GM18867 (cell line): ENCODE results near the gene MOAP1.
"Not testable (repeated sequence)": the region's sequence is repeated elsewhere in the genome, so short reads cannot be mapped to it uniquely, and the experiment has no call there.

Experiments used
- ATAC-seq: cut with Tn5 transposase; IDR thresholded peaks from one replicate; pipeline ENCODE4 v1.9.1; 2021; ENCODE audit warnings: mild to moderate bottlenecking, moderate library complexity; ENCODE audit not compliant: unreplicated experiment

The MOAP1 gene, protein sequence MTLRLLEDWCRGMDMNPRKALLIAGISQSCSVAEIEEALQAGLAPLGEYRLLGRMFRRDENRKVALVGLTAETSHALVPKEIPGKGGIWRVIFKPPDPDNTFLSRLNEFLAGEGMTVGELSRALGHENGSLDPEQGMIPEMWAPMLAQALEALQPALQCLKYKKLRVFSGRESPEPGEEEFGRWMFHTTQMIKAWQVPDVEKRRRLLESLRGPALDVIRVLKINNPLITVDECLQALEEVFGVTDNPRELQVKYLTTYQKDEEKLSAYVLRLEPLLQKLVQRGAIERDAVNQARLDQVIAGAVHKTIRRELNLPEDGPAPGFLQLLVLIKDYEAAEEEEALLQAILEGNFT

DNA sequence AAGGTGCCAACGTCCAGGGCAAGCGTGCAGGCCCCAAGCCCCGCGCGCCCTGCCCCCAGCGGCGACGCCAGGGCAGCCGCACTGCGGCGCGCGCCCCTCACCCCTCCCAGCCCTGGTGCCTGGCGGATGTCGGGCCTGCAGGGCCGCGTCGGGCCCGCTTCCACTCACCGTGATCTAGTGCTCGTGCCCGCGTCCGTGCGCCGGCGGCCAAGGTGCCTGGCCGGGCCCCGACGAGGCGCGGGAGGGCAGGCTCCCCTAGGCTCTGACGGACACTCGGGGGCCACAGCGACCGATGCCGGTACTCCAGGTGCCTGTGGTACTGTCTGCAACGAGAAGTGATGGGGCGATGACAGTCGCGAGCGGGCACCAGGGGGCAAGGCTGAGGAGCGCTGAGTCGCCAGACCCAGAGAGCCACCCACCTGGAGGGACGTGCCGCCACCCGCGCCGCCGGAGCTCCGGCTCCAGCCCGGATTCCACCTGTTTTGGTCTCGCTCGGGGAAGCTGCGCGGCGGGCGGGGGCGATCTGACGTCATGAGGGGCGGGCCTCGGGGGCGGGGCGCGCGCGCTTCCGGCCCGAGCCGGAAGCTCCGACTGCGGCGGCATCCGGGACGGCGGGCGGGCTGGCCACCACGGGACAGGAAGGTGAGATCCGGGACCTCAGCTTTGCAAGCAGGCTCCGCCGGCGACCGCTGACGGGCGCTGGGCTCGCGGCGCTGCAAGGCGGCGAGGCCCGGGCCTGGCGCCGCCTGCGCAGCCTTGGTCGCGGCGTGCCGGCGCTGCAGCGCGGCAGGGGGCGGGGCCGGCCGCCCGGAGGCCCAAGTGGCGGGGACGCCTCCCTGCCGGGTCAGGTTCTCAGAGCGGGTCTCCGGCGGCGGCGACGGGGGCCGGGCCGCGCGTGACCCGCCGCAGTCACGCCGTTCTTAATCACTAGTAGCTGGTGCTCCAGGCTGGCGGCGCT, at the start of gene MOAP1, which contains the start of gene LYSET:
TSS of gene MOAP1 (minus strand) at position 507 of the 958 bp plus-strand sequence. CDS start 655 bp downstream, outside the sequence.
TSS of gene LYSET (plus strand) at position 927 of the 958 bp plus-strand sequence. CDS start 89 bp downstream, outside the sequence.
- ATAC-seq: peak; percentile 88

DNA sequence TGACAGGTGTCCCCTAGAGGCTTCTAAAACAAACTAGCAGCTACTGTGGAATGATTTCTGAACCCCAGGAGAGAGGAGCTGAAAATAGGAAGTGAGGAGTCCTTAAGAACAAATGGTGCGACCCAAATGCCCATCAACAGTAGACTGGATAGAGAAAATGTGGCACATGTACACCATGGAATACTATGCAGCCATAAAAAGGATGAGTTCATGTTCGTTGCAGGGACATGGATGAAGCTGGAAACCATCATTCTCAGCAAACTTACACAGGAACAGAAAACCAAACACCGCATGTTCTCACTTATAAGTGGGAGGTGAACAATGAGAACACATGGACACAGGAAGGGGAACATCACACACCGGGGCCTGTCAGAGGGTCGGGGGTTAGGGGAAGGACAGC, 48.4 kb upstream of the MOAP1 start:
- not testable (repeated sequence) for ATAC-seq

DNA sequence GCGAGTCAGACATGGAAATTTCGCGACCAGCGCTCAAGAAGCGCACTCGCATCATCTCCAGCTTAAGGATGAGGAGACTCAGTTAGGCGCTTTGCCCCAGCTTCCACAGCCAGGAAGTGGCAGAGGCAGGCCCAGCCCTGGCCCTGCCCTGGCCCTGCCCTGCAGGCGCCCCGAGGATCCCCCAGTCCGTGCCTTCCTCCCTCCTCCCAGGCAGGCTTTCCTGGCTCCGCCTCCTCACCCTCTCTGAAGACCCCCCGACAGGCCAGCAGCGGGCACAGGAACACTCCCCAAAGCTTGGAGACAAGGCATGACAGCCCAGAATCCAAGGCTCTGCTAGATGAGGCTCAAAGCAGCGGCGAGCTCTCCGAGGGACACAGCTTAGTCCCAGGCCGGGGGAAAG, 47.5 kb upstream of the MOAP1 start:
- no peak for ATAC-seq

DNA sequence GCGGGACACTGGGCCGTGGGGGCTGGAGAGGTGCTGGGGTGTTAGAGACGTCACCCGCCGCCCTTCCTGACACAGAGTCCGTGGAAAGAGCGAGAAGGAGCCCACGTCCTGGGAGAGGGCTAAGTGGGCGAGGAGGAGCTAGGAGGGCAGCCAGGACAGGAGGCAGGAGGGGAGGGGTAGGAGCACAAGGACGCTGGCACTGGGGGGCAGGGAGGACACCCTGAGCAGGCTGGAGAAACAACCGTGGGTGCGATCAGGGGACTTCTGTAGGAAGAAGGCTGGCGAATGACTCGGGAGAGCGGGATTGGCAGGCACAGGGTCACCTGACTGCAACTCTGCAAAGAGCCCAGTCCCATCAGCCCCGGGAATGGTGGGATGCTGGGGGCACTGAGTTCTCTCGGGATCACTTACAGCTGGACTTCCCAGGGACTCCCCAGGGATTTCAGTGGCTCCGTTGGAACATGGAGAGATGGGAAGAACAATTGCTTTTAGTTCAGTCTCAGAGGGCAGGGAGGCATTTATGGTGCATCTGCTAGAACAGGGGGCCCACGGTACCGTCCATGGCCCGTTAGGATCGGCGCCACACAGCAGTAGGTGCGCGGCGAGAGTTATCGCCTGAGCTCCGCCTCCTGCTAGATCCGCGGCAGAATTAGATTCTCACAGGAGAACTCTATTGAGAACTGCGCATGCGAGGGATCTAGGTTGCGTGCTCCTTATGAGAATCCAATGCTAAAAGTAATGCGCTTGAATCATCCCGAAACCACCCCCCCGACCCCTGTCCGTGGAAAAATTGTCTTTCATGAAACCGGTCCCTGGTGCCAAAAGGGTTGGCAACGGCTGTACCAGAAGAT, 46.7 kb upstream of the MOAP1 start:
- ATAC-seq: no peak

DNA sequence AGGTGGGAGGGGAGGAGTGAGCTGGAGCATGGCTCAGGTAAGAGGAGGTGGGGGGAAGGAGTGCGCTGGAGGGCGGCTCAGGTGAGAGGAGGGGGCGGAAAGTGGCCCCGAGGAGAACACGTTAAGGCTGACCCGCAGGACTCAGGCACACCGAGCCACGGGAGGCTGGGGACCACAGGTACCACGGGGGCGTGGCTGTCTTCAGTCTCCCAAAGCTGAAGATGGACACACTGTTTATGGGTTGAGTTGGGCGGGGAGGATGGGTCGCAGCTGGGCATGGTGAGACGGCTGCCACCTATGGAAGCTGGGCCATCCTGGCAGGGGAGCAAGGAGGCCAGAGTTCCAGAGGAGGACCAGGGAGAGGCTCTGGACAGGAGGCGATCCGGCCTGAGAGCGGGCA, 45.8 kb upstream of the MOAP1 start:
- no peak for ATAC-seq

DNA sequence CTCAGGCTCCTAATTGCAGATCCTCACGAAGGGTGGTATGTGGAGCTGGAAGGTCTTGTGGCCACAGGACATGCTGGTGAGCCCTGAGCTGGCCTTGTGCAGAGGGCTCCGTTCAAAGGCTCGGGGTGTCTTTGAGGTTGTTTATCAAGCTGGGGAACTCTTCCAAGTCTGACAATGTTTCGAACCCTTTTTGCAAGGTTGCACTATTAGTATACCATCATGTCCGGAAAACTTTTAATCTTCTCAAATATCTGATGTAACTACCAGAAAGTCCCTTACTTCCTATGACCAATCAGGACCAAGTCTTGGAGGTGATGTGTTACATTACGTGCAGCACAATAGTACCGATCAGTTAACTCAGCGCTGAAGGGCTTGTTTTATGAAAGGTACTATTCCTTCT, 43.9 kb upstream of the MOAP1 start:
- no peak for ATAC-seq

DNA sequence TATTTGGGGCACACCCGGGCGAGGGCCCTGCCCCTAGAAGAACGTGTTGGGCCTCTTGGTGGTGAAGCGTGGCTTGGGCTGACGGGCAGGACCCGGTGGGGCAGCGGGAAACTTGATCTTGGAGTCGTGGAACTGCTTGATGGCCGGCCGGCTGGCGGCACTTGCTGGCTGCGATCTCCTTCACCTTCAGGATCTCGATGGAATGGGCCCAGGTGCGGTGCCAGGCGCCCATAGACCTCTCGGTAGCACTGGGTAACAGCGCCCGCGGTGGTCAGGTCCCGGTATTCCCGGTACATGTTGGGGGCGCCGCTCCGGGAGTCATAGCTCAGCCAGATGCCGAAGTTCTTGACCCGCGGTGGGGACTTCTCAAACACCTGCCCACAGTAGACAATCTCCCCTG, 38.9 kb upstream of the MOAP1 start:
- ATAC-seq: no peak

DNA sequence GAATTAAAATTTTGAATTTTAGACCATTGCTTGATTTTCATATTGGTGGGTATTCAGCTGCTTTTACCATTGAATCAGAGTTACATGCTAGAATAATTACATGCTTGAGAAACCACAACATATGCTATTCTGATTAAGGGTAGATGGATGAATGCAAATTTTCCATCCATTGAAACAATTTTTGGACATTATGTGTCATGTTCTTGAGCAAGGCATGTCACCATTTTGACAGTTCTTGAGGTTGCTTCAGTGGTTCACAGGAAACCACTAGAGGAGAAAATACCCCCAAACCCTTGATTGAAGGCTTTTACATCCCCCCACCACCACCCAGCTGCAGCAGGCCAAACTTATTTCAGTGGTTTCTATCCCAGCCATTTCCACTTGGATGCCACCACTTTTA, 35.8 kb upstream of the MOAP1 start:
- no peak for ATAC-seq

DNA sequence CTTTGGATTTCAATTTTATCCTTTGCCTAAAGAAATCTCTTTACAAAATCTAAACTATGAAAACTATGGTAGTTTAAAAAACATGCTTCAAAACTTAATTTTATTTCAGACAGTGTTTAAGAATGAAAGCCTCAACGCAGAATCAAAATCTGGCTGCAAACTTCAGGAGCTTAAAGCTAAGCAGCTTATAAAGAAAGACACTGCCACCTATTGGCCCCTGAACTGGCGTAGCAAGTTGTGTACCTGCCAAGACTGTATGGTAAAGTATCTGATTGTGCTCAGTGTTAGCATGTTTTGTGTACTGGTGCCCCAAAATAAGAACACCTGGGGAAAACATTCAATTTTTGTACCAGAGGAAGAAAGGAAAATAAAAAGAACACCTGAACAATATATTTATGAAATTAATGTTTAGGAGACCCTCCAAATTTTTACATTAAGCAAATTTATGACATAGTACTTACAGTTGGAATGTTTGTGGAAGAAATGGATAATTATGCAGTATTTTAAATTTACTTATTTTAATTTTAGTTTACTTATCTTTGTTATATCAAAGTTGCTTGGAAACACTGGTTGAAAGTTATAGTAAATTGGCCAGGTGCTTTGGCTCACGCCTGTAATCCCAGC, 34.5 kb upstream of the MOAP1 start:
- peak; percentile 72 for ATAC-seq

DNA sequence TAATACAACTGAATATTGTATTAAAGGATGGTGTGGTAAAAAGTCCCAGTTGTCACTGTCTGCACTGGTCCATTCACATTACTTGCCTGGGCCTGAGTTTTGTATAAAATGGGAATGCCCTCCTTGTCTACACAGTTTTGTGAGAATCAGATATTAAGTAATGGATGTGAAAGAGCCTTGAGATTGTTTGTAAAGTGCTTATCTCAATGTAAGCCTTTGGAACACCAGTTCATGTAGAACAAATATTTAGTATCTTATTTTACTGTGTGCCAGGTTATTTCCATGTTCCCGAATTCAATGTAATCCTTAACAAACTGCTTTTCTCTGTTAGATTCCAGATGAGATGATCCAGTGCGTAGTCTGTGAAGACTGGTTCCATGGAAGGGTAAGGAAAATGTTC, 29.9 kb upstream of the MOAP1 start:
- no peak for ATAC-seq

DNA sequence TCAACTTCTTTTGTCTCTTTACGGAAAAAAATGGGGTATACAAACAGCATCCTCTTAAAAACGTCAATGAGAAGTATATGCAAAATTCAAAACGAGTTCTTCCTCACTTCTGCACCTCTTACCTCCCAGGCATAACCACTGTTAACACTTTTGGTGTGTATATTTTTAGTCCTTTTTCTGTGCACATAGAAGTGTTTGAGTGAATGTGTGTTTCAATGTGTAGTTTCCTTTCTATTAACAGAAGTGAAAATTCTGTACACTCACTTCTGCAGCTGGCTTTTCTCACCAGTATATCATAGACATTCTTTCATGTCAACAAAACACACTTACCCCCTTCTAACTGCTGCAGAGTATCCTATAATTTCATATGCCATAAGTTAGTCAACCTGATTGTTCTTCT, 27.7 kb upstream of the MOAP1 start:
- peak; percentile 82 for ATAC-seq

DNA sequence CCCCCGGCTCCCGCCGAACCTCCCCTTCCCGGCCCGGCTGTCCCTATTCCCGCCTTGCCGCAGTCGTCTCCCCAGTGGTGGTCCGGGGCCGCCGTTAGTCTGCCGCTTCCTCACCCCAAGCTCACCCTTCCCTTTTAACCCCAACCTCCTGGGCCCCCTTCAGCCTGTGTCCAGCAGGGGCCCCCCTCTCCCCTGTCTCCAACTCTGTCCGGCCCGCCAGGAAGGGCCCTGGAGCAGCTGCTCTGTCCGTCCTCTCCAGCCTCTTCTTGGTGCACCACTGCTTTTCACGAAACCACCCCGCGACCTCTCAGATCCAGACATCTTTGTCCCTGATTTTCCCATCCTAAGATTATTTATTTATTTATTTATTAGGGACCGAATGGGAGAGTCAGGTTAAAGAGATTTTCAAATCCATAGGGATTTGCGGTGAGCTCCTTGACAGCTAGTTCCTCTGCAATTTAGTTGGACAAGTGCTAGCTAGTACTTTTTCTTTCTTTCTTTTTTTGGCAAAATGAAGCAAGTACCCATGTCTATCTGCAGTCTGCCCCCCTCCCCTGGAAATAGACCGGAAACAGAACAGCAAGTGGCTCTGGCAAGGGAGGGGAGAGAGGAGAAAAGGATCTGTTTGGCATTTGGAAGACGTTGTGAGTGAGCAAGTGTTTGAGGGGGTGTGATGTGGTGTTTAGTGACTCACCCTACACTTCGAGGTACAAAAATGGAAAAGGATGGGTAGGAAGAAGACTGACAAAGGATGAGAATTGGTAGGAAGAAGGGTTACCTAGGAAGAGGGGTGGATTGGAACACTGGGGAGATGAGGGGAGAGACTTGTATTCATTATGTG, 23.0 kb upstream of the MOAP1 start:
- peak; percentile 37 for ATAC-seq

DNA sequence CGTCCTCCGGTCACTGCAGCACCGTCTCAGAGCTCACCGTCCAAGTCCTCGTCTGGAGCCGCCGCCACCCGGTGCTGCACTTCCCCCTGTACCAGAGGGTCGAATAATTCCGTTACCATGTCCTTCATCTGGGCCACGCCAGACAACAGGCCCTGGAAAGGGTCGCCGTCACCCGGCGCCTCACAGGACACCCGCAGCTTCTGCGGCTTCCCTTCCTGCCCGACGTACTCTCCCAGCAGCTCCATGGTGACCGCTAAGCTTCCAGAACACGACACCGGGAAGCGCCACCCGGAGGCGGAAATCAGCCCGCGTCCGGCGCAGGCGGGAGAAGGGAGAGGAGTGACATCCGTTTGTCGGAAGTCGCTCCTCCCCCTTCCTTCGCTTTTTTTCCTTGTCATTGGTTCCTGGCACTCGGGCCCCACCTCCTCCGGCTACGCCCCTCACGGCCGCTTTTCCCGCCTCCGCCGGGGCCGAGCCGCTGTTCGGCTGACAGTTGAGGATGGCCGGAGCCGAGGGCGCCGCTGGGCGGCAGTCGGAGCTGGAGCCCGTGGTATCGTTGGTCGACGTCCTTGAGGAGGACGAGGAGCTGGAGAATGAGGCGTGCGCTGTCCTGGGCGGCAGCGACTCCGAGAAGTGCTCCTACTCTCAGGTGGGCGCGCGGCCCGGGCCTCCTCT, 22.2 kb upstream of the MOAP1 start, which contains the start of the genes GON7 and UBR7:
TSS of gene GON7 (minus strand) at position 273 of the 675 bp plus-strand sequence. CDS start at position 245, 28 bp downstream.
TSS of gene UBR7 (plus strand) at position 464 of the 675 bp plus-strand sequence. CDS start at position 500, 36 bp downstream.
- ATAC-seq: peak; percentile 79

DNA sequence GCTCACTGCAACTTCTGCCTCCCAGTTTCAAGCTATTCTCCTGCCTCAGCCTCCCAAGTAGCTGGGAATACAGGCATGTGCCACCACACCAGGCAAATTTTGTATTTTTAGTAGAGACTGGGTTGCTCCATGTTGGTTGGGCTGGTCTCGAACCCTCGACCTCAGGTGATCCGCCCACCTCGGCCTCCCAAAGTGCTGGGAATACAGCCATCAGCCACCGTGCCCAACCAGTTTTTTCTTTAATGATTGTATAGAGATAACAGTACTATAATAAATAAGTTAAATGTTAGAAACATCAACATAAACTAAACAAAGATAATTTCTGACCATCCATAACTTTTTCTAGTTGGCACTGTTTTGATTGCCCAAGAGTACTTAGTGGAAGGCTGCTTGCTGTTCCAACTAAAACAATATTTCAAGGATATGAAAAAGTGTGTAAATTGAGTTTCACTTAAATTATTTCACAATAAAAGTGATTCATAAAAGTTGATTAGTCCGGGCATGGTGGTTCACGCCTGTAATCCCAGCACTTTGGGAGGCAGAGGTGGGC, 16.5 kb upstream of the MOAP1 start:
- ATAC-seq: no peak

DNA sequence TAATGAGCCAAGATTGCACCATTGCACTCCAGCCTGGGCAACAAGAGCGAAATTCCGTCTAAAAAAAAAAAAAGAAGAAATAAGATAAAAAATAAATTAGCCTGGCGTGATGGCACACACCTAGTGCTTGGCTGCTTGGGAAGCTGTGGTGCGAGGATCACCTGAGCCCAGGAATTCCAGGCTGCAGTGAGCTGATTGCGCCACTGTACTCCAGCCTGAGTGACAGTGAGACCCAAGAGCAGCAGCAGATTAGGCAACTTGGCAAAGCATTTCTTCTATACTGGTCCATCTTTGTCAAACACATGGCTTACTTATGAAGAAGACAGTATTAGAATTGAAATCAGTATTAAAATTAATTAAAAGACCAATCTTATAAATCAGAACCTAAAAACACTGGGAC, 15.9 kb upstream of the MOAP1 start:
- no peak for ATAC-seq

DNA sequence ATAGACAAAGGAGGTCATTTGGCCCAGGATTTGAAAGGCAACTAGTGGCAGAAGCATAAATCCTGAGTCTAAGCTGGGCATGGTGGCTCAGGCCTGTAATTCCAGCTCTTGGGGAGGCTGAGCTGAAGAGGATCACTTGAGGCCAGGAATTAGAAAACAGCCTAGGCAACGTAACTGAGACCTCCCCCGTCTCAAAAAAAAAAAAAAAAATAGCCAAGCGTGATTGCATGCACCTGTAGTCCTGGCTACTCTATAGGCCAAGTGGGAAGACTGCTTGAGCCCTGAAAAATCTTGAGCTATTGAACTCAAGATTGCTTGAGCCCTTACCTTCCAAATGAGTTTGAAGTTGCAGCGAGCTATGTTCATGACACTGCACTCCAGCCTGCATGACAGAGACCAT, 14.3 kb upstream of the MOAP1 start:
- no peak for ATAC-seq

DNA sequence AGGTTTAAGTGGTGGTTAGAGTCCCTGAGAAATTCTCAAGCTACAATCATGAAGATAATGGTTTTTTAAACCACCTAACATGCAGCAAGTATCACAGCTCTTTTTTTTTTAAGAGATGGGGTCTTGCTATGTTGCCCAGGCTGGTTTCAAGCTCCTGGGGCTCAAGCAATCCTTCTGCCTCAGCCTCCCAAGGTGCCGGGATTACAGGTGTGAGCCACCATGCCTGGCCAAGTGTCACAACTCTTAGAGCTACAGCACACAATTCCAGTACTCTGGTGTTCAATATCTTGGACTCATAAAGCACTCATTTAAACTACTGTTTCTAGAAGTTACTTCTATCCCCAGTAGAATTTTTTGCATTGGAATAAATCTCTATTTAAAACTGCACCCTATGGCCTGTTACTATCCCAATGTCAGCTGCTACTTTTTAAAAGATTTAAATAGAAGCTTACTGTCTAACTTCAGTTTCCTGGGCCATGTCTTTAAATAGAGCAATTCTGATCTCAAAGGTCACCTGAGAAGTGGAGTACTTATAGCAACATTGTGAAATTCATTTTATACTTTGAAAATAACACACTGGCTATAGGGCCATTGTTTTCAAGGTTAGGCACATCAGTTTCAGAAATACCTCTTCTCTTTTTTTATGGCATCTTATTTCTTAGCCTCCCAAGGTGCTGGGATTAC, 10.8 kb upstream of the MOAP1 start:
- no peak for ATAC-seq

DNA sequence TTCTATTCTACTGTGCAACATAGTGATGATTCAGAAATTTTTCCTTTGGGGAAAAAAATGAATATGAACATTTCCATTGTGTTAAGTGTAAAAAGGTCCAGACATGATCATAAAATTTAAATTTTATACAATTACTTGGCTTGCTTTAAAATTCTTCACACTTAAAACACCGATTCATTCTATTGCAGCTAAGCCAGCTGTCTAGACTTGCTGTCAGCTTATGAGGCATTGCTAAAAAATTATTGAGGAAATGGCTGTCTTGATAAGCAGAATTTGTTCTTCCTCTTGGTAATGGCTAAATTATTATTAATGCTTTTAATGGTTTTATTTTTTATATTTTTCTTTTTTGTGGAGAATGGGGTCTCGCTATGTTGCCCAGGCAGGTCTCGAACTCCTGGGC, 2.3 kb upstream of the MOAP1 start:
- no peak for ATAC-seq
